Measurements from ENCODE around the gene NFE2L2.
"Not testable (repeated sequence)": the region's sequence is repeated elsewhere in the genome, so short reads cannot be mapped to it uniquely, and the experiment has no call there.

DNA sequence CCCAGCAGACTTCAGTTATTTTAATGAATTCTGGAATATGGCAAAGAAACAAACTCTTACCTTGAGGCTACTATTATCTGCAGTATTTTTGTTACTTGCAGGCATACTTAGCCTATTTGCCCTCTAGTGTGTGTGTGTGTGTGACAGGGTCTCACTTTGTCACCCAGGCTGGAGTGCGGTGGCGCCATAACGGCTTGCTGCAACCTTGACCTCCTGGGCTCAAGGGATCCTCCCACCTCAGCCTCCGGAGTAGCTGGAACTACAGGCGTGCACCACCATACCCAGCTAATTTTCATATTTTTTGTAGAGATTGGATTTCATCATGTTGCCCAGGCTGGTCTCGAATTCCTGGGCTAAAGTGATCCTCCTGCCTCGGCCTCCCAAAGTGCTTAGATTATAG lies 64.1 kb downstream of the NFE2L2 start:
- not testable (repeated sequence) for TF ChIP-seq EZH2 (IDR thresholded peaks at IDR 0.05; ENCODE audit: borderline replicate concordance, low read depth, low read length, poor library complexity, severe bottlenecking)
- TF ChIP-seq, protein P1, sequence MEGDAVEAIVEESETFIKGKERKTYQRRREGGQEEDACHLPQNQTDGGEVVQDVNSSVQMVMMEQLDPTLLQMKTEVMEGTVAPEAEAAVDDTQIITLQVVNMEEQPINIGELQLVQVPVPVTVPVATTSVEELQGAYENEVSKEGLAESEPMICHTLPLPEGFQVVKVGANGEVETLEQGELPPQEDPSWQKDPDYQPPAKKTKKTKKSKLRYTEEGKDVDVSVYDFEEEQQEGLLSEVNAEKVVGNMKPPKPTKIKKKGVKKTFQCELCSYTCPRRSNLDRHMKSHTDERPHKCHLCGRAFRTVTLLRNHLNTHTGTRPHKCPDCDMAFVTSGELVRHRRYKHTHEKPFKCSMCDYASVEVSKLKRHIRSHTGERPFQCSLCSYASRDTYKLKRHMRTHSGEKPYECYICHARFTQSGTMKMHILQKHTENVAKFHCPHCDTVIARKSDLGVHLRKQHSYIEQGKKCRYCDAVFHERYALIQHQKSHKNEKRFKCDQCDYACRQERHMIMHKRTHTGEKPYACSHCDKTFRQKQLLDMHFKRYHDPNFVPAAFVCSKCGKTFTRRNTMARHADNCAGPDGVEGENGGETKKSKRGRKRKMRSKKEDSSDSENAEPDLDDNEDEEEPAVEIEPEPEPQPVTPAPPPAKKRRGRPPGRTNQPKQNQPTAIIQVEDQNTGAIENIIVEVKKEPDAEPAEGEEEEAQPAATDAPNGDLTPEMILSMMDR (conservative IDR thresholded peaks at IDR 0.05; ENCODE audit: low read depth, low read length) = not testable (repeated sequence)

Measured in A673 (cell line).